ENCODE measurements around the gene MAB21L4.

DNA sequence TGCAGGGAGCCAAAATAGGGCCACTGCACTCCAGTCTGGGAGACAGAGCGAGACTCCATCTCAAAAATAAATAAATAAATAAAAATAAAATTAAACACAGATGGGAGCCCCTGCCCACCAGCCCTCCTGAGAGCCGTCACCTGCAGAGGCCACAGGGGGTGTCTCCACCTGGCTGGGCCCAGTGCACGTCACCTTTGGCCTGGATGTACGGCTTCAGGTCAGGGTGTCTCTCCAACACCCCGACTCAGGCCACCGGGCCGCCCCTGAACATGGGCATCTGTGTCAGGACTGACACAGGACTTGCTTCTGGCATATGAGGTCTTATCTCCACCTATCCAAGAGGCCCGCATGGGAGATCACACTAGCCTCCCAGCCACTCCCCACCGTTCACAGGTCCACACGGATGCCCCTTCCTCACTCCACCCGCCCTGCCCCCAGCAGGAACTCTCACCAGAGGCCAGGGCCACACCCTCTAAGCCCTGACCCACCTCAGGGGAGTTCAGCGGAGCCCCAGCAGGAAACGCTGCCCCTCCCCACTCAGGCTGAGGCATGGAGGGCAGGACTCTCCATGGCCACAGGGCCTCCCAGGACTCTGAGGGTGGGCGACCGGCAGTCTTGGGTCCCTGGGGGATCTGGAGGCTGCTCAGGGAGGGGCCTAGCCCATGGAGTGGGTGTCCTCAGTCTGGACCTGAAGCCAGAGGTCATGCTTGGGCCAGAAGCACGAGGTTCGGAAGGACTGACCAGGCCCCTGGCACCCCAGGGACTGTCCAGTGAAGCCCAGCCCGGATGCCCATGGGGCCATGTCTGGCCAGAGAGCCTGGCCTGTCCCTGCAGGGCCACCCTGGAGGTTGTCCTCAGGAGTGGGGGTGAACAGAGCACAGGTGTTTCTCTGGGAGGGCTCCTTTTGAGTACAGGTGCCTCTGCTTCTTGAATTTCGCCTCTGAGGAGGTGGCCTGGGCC lies 8.5 kb upstream of the MAB21L4 start:
- TF ChIP-seq, protein P1, sequence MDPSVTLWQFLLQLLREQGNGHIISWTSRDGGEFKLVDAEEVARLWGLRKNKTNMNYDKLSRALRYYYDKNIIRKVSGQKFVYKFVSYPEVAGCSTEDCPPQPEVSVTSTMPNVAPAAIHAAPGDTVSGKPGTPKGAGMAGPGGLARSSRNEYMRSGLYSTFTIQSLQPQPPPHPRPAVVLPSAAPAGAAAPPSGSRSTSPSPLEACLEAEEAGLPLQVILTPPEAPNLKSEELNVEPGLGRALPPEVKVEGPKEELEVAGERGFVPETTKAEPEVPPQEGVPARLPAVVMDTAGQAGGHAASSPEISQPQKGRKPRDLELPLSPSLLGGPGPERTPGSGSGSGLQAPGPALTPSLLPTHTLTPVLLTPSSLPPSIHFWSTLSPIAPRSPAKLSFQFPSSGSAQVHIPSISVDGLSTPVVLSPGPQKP (IDR thresholded peaks at IDR 0.05; ENCODE audit: low read depth, low read length), result no peak
- no peak for TF ChIP-seq ZFP36 (IDR thresholded peaks at IDR 0.05; ENCODE audit: borderline replicate concordance, partially characterized antibody)

Data from A549 (cell line).